Psoas muscle (tissue), 8 donors: ENCODE measurements around the gene TDO2. TPM values are rescaled to one million over a fixed set of nuclear protein-coding genes. Genes with fewer than 3 reads are reported as not detected.

Experiments used
- ATAC-seq, 4 donors: fragments of 200-7000 bp; cut with Tn5 transposase; one replicate each; pipeline ENCODE4 v1.9.1; 2020; ENCODE audit warnings: moderate library complexity in 3 of 4, mild to moderate bottlenecking in 2 of 4
- DNase-seq, 2 donors: peaks; one replicate each; pipeline ENCODE4 v3.0.0-alpha.2; 2020
- H3K27ac ChIP-seq: fragments of 200-600 bp; one replicate; pipeline ENCODE4 v1.8.0; 2022
- H3K27me3 ChIP-seq, 3 donors: fragments of 200-600 bp in 1 of 3; one replicate each; pipeline versions ENCODE4 v1.6.1 to v1.8.0; 2013 to 2022; ENCODE audit warnings: low read length in 2 of 3, mild to moderate bottlenecking in 2 of 3, moderate library complexity in 1 of 3; ENCODE audit not compliant: insufficient read depth in 3 of 3
- H3K36me3 ChIP-seq, 2 donors: fragments of 200-600 bp in 1 of 2; one replicate each; pipeline versions ENCODE4 v1.6.1 to v1.8.0; 2013 to 2022; ENCODE audit warnings: low read depth in 1 of 2, mild to moderate bottlenecking in 1 of 2, moderate library complexity in 1 of 2; ENCODE audit not compliant: insufficient read depth in 1 of 2
- H3K4me1 ChIP-seq: fragments of 200-600 bp; one replicate; pipeline ENCODE4 v1.8.0; 2022
- H3K4me3 ChIP-seq: fragments of 200-600 bp; one replicate; pipeline ENCODE4 v1.8.0; 2022; ENCODE audit warnings: mild to moderate bottlenecking
- H3K9me3 ChIP-seq: fragments of 200-600 bp; one replicate; pipeline ENCODE4 v1.8.0; 2022
- CTCF ChIP-seq: fragments of 200-600 bp; IDR thresholded peaks from one replicate; pipeline ENCODE4 v1.8.0; 2022; ENCODE audit warnings: antibody characterized with exemption
- WGBS, 3 donors: extraction: QIAGEN DNeasy Blood & Tissue Kit; methylation state at CpG; one replicate each; pipeline versions ENCODE4 v1.1.6 to v1.1.7; 2013; 5-methylcytosine and 5-hydroxymethylcytosine counted together
- intact Hi-C, 2 donors: fragments of 100-400 bp; cut with DNase I; formaldehyde crosslinking; loops; one replicate each; pipeline versions ENCODE4 v1.11.0 to v1.14.2; 2022
- polyA plus RNA-seq, 3 donors: library from polyadenylated mRNA; stranded (reverse); fragments of 200-250 nt; gene quantifications; one replicate each; pipeline ENCODE4 v1.2.3, GENCODE V29; 2013
- total RNA-seq, 4 donors: library from RNA; stranded (reverse); fragmentation: NEBNext Ultra II Directional in 2 of 4; extraction: Animal tissue kit (Norgen Biotek cat#: 25700) in 2 of 4; gene quantifications; one replicate each; pipeline versions ENCODE4 v1.2.1 to v1.2.4, GENCODE V29; 2021 to 2023
- donor health status: healthy with polysubstance abuse.
- donor health status: DM: no; HTN: no; CAD: no; lungs with moderate emphysema.
- donor health status: Bipolar disorder and iron deficiency.
- donor health status: healthy.
- donor health status: DM: yes; HTN: yes; CAD: no.
- donor health status: DM: no; HTN: no; CAD: no.
- donor health status: DM: no; HTN: no; CAD: no.
- donor health status: DM: yes; HTN: yes; CAD: no.

The TDO2 gene
- total and polyA plus RNA-seq, 7 donors = 0.04 to 0.35 (median 0.21) TPM; not detected in 4

GRCh38 chr4:155877971-155878370, 25.5 kb upstream of the TDO2 start:
- ATAC-seq = no peak
- H3K36me3 ChIP-seq = no peaks in the 10 kb centered on the region
- H3K27me3 ChIP-seq = no peaks in the 10 kb centered on the region
- H3K9me3 ChIP-seq = peaks cover 16% of the 10 kb centered on the region
- H3K27ac ChIP-seq = no peak overlapping the region
- intact Hi-C loops = no loop called here
- DNase-seq = no peak
- H3K4me3 ChIP-seq = no peak overlapping the region
- WGBS, 3 donors = 77 to 88% (median 80%) methylated on average over 4 of the region's 4 CpGs
- no peaks in the 10 kb centered on the region for H3K4me1 ChIP-seq
- no peak for TF ChIP-seq CTCF

- no peak overlapping the region for H3K27ac ChIP-seq
- no peak for DNase-seq
- no peaks in the 10 kb centered on the region for H3K36me3 ChIP-seq
- intact Hi-C loops = no loop called here
- WGBS, 3 donors = 37 to 45% (median 39%) methylated on average over 2 of the region's 2 CpGs
- ATAC-seq = no peak
- no peaks in the 10 kb centered on the region for H3K4me1 ChIP-seq
- H3K9me3 ChIP-seq = peaks cover 16% of the 10 kb centered on the region
- H3K4me3 ChIP-seq = no peak overlapping the region
- no peak for TF ChIP-seq CTCF
- H3K27me3 ChIP-seq = no peaks in the 10 kb centered on the region
These were observed 24.9 kb upstream of the TDO2 start for GRCh38 chr4:155878611-155879010.

GRCh38 chr4:155879767-155880166, 23.7 kb upstream of the TDO2 start:
- H3K4me1 ChIP-seq = no peaks in the 10 kb centered on the region
- intact Hi-C loops = no loop called here
- ATAC-seq = no peak
- DNase-seq = no peak
- H3K27me3 ChIP-seq = no peaks in the 10 kb centered on the region
- no peak overlapping the region for H3K4me3 ChIP-seq
- H3K36me3 ChIP-seq = no peaks in the 10 kb centered on the region
- H3K27ac ChIP-seq = no peak overlapping the region
- H3K9me3 ChIP-seq = peaks cover 10% of the 10 kb centered on the region
- TF ChIP-seq CTCF = no peak

GRCh38 chr4:155881555-155881954, 21.9 kb upstream of the TDO2 start:
- H3K9me3 ChIP-seq = no peaks in the 10 kb centered on the region
- no peaks in the 10 kb centered on the region for H3K27me3 ChIP-seq
- intact Hi-C loops = no loop called here
- no peaks in the 10 kb centered on the region for H3K4me1 ChIP-seq
- H3K4me3 ChIP-seq = no peak overlapping the region
- DNase-seq (no peak), ATAC-seq (no peak)
- H3K27ac ChIP-seq = no peak overlapping the region
- TF ChIP-seq CTCF = no peak
- H3K36me3 ChIP-seq = no peaks in the 10 kb centered on the region
- 50 to 63% (median 54%) methylated on average over 1 of the region's 1 CpG for WGBS, 3 donors

- no peak overlapping the region for H3K4me3 ChIP-seq
- no peak overlapping the region for H3K27ac ChIP-seq
- DNase-seq (no peak), ATAC-seq (no peak)
- no peaks in the 10 kb centered on the region for H3K27me3 ChIP-seq
- 80 to 88% (median 83%) methylated on average over 3 of the region's 3 CpGs for WGBS, 3 donors
- intact Hi-C loops = no loop called here
- H3K4me1 ChIP-seq = no peaks in the 10 kb centered on the region
- H3K36me3 ChIP-seq = no peaks in the 10 kb centered on the region
- H3K9me3 ChIP-seq = no peaks in the 10 kb centered on the region
- TF ChIP-seq CTCF = no peak
These were observed 19.6 kb upstream of the TDO2 start for GRCh38 chr4:155883895-155884294.
